ENCODE measurements around the gene DBF4B. TPM values are rescaled to one million over a fixed set of nuclear protein-coding genes. Genes with fewer than 3 reads are reported as not detected.

The DBF4B gene
- total RNA-seq, 2 experiments from 2014 or later, result 43.8 to 53.2 TPM

- H3K27me3 Mint-ChIP-seq, result peaks cover 5% of the 10 kb centered on the region
- DNase-seq (no peak), ATAC-seq (no peak)
- H3K36me3 Mint-ChIP-seq, result no peaks in the 10 kb centered on the region
- no peaks in the 10 kb centered on the region for H3K9me3 Mint-ChIP-seq (ENCODE audit: low read depth)
- no peak overlapping the region for H3K4me3 Mint-ChIP-seq
- peaks cover 11% of the 10 kb centered on the region for H3K4me1 Mint-ChIP-seq
- CTCF ChIA-PET, result interaction anchor here (1.1 kb wide), 1 partner anchor 14 kb away, joined by 4 read pairs; no protein-coding TSS in a partner anchor
- no peak overlapping the region for H3K27ac Mint-ChIP-seq
Observed at GRCh38 chr17:44793885-44794842, 85.7 kb downstream of the DBF4B start.

GRCh38 chr17:44794851-44795413, 86.5 kb downstream of the DBF4B start:
- H3K27me3 Mint-ChIP-seq, result peaks cover 5% of the 10 kb centered on the region
- ATAC-seq, result no peak

DNA sequence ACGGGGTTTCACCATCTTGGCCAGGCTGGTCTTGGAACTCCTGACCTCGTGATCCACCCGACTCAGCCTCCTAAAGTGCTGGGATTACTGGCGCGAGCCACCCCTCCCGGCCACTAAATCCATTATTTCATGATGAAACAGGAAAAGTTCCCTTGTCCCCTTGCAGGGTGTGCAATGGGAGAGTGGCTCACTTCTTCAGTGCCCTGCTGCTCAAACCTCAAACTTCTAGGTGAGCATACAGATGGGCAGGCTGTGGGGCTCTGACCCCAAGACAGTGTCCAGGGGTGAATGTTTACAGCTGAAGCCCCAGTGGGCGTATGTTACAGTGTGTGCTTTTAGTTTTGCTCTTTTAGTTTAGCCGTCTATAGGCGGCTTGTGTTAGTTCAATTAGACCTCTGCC, 87.0 kb downstream of the DBF4B start:
- Mint-ChIP-seq H3K4me1 (peaks cover 11% of the 10 kb centered on the region), H3K36me3 (no peaks in the 10 kb centered on the region), H3K27ac (no peak overlapping the region), H3K27me3 (peaks cover 5% of the 10 kb centered on the region), H3K4me3 (no peak overlapping the region), H3K9me3 (ENCODE audit: low read depth) (no peaks in the 10 kb centered on the region)
- CTCF ChIA-PET, result no interaction called here
- no peak for DNase-seq
- ATAC-seq, result no peak

More at GRCh38 chr17:44794851-44795413, 86.5 kb downstream of the DBF4B start:
- Mint-ChIP-seq H3K4me3 (no peak overlapping the region), H3K4me1 (peaks cover 11% of the 10 kb centered on the region), H3K27ac (no peak overlapping the region), H3K9me3 (ENCODE audit: low read depth) (no peaks in the 10 kb centered on the region), H3K36me3 (no peaks in the 10 kb centered on the region)
- CTCF ChIA-PET, result interaction anchor here (1.1 kb wide), 1 partner anchor 15 kb away, joined by 4 read pairs; no protein-coding TSS in a partner anchor
- DNase-seq, result no peak

DNA sequence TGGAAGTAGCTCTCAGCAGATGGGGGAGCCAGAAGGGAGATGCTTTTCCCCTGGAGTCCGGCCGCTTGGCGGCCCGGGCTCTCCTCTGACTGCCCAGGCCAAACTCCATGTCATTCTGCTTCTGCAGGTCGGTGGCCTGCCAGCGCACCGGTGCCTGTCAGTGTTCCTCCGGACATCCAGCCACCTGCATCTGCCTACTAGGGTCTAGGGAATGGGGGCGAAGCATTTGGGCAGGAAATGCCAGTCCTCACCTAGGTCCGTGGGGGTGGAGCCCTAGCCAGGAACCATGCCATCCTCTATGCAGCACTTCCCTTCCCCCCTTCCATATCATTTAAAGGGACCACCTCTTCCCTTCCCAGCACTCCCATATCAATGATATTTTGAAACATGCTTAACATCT, 87.5 kb downstream of the DBF4B start:
- peaks cover 11% of the 10 kb centered on the region for H3K4me1 Mint-ChIP-seq
- peaks cover 5% of the 10 kb centered on the region for H3K27me3 Mint-ChIP-seq
- CTCF ChIA-PET, result no interaction called here
- no peaks in the 10 kb centered on the region for H3K36me3 Mint-ChIP-seq
- no peak for ATAC-seq
- no peak overlapping the region for H3K4me3 Mint-ChIP-seq
- no peaks in the 10 kb centered on the region for H3K9me3 Mint-ChIP-seq (ENCODE audit: low read depth)
- no peak for DNase-seq
- no peak overlapping the region for H3K27ac Mint-ChIP-seq

- peaks cover 6% of the 10 kb centered on the region for H3K27me3 Mint-ChIP-seq
- H3K4me3 Mint-ChIP-seq, result no peak overlapping the region
- peaks cover 11% of the 10 kb centered on the region for H3K4me1 Mint-ChIP-seq
- ATAC-seq (no peak), DNase-seq (no peak)
- no peaks in the 10 kb centered on the region for H3K9me3 Mint-ChIP-seq (ENCODE audit: low read depth)
- CTCF ChIA-PET, result interaction anchor here (1.6 to 3.2 kb wide), 2 partner anchors 17 to 20 kb away, joined by 4 to 11 read pairs; no protein-coding TSS in a partner anchor
- no peaks in the 10 kb centered on the region for H3K36me3 Mint-ChIP-seq
- H3K27ac Mint-ChIP-seq, result no peak overlapping the region
Observed at GRCh38 chr17:44796731-44797130, 88.3 kb downstream of the DBF4B start.

DNA sequence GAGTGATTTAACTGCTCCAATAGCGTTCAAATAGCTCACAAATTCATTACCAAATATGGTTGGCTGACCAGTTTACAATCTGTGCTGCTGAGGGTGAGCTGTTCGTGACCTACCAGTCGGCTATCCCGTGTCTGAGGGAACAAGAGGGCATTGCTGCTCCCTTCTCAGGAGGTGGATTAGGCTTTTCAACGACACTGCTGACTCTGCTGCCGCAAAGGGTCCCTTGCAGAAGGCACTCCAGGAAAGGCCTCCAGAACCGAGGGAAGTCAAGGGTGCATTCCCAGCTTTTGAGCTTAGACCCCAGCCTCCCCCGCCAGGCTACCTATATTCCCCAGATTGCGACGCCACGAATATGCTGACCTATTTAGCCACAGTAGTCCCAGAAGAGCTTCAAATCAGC, 89.3 kb downstream of the DBF4B start:
- CTCF ChIA-PET, result interaction anchor here (0.6 to 3.2 kb wide), 10 partner anchors 11 to 338 kb away, joined by 3 to 11 read pairs (median 4); partner anchors contain the start of gene ACBD4
- H3K27ac Mint-ChIP-seq, result no peak overlapping the region
- H3K9me3 Mint-ChIP-seq (ENCODE audit: low read depth), result no peaks in the 10 kb centered on the region

GRCh38 chr17:44798356-44798755, 89.9 kb downstream of the DBF4B start:
- DNase-seq, result no peak
- H3K4me1 Mint-ChIP-seq, result peaks cover 11% of the 10 kb centered on the region
- no peak overlapping the region for H3K4me3 Mint-ChIP-seq
- CTCF ChIA-PET, result interaction anchor here (0.5 to 3.2 kb wide), 11 partner anchors 10 to 337 kb away, joined by 3 to 11 read pairs (median 4); partner anchors contain the start of gene ACBD4
- no peak overlapping the region for H3K27ac Mint-ChIP-seq
- peaks cover 13% of the 10 kb centered on the region for H3K27me3 Mint-ChIP-seq
- ATAC-seq, result no peak
- no peaks in the 10 kb centered on the region for H3K36me3 Mint-ChIP-seq
- no peaks in the 10 kb centered on the region for H3K9me3 Mint-ChIP-seq (ENCODE audit: low read depth)

More for the DNA sequence above, 89.3 kb downstream of the DBF4B start:
- no peaks in the 10 kb centered on the region for H3K36me3 Mint-ChIP-seq
- DNase-seq, result no peak
- peaks cover 11% of the 10 kb centered on the region for H3K4me1 Mint-ChIP-seq
- H3K27me3 Mint-ChIP-seq, result peaks cover 13% of the 10 kb centered on the region
- no peak for ATAC-seq
- H3K4me3 Mint-ChIP-seq, result no peak overlapping the region

Other genes starting within 250 kb of the DBF4B start
- gene GPATCH8, start 205.3 kb upstream of the DBF4B start, total RNA-seq, result 10 to 100 TPM; 46.1 to 51.6 TPM
- under 1 TPM in 1 of 2 experiments, not detected in 1; 0.30 TPM for gene FZD2, start 151.2 kb upstream of the DBF4B start, total RNA-seq
- not detected for gene MEIOC, start 52.2 kb upstream of the DBF4B start, total RNA-seq
- gene CCDC43, start 18.9 kb upstream of the DBF4B start, total RNA-seq, result 10 to 100 TPM; 26.0 to 28.4 TPM
- gene ADAM11, start 50.3 kb downstream of the DBF4B start, total RNA-seq, result under 1 TPM; 0.35 to 0.50 TPM
- gene GJC1, start 121.6 kb downstream of the DBF4B start, total RNA-seq, result 1 to 10 TPM; 2.7 to 3.7 TPM
- gene HIGD1B, start 139.2 kb downstream of the DBF4B start, total RNA-seq, result not detected
- 100 to 1,000 TPM; 134 to 178 TPM for gene EFTUD2, start 190.8 kb downstream of the DBF4B start, total RNA-seq
- gene GFAP, start 206.8 kb downstream of the DBF4B start, total RNA-seq, result not detected
- 100 to 1,000 TPM in 1 of 2 experiments, 10 to 100 TPM in 1; 86.7 to 117 TPM for gene KIF18B, start 239.1 kb downstream of the DBF4B start, total RNA-seq